GM23248 (cell line): ENCODE data around the gene CERS2.

Experiments used
- EZH2 ChIP-seq: fragments of 200-600 bp; sonication (generic); IDR thresholded peaks from 2 replicates; pipeline ENCODE4 v1.6.1; 2018; ENCODE audit warnings: antibody characterized with exemption, mild to moderate bottlenecking; ENCODE audit not compliant: insufficient read depth, poor library complexity, severe bottlenecking
- EZH2phosphoT487 ChIP-seq: fragments of 200-600 bp; sonication (generic); IDR thresholded peaks from 2 replicates; pipeline ENCODE4 v1.6.1; 2018; ENCODE audit warnings: antibody characterized with exemption, moderate library complexity, mild to moderate bottlenecking, low read depth; ENCODE audit not compliant: insufficient read depth

GRCh38 chr1:150985179-150985825 is 10.7 kb upstream of the CERS2 start:
- TF ChIP-seq EZH2phosphoT487 (no peak), EZH2 (no peak)
